A673 (cell line): ENCODE data around the gene SLBP.

Source experiments
- EZH2 ChIP-seq: fragments of 200-600 bp; sonication (generic); IDR thresholded peaks from 2 replicates; pipeline ENCODE4 v1.6.1; 2017; ENCODE audit warnings: borderline replicate concordance, low read depth, mild to moderate bottlenecking, mixed read lengths, antibody characterized with exemption, low read length; ENCODE audit not compliant: poor library complexity, severe bottlenecking
- TF ChIP-seq, protein P1 (sequence below): fragments of 300-800, 200-600 bp; sonication (generic); conservative IDR thresholded peaks from 2 replicates; pipeline ENCODE4 v1.5.1; 2017; ENCODE audit warnings: low read depth, mild to moderate bottlenecking, antibody characterized with exemption, low read length, moderate library complexity, mixed read lengths

DNA sequence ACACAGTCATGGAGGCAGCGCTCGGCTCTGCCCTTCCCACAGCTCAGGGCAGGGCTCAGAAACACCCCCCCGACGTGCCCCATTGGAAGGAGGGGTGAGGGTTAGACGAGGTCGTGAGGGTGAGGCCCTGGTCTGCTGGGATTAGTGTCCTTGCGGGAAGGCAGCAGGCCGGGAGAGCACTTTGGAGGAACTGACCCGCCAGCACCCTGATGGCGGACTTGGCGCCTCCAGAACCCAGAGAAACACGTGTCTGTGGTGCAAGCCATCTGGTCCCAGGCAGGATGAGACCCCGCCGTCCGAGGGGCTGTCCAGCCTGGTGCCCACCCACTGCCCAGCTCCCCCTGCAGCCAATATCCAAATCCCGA lies 35.5 kb upstream of the SLBP start:
- TF ChIP-seq, protein P1, sequence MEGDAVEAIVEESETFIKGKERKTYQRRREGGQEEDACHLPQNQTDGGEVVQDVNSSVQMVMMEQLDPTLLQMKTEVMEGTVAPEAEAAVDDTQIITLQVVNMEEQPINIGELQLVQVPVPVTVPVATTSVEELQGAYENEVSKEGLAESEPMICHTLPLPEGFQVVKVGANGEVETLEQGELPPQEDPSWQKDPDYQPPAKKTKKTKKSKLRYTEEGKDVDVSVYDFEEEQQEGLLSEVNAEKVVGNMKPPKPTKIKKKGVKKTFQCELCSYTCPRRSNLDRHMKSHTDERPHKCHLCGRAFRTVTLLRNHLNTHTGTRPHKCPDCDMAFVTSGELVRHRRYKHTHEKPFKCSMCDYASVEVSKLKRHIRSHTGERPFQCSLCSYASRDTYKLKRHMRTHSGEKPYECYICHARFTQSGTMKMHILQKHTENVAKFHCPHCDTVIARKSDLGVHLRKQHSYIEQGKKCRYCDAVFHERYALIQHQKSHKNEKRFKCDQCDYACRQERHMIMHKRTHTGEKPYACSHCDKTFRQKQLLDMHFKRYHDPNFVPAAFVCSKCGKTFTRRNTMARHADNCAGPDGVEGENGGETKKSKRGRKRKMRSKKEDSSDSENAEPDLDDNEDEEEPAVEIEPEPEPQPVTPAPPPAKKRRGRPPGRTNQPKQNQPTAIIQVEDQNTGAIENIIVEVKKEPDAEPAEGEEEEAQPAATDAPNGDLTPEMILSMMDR: no peak
- no peak for TF ChIP-seq EZH2
